ENCODE data around the gene CSTF1. TPM values are rescaled to one million over a fixed set of nuclear protein-coding genes. Genes with fewer than 3 reads are reported as not detected.

CSTF1 gene
- total and polyA plus RNA-seq, 2 of the 8 experiments (the other 6 are each of a cell fraction or from before 2014, with no cell fraction given) = 59.4 to 83.5 TPM

DNA sequence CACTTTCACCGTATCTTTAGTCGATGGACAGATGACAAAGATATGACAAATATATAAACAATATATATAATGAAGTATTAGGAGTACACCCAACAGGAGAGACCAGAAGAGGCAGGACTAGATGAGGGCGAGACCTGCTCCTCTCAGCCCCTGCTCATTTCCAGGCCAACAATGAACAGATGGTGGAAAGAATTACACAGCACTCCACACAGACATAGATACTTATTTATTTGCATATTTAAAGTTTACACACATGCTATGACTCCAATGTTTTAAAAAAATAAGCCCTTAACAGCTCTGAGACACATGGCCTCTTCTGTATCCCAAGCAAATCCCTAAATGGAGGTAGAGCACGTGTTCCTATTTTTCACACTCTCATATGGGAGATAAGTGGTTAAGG is 23.3 kb upstream of the CSTF1 start:
- DNase-seq (ENCODE audit: low read depth in 1 of 2, low spot score in 2 of 2) (no peak), FAIRE-seq (no peak)
- no peak overlapping the region for H3K4ac ChIP-seq (replicated peaks; ENCODE audit: insufficient read length, low read depth, low read length)
- peaks cover 2% of the 10 kb centered on the region; the same call in 1 of the 2 replicates for H3K79me1 ChIP-seq (ENCODE audit: low read depth, low read length)
- no peak overlapping the region for H3K23ac ChIP-seq (ENCODE audit: insufficient read length)
- H3K27me3 ChIP-seq (replicated peaks in 1 of 4; ENCODE audit: control insufficient read depth in 3 of 4, extremely low read depth in 1 of 4, insufficient read depth in 3 of 4, low read length in 3 of 4) = no peaks in the 10 kb centered on the region
- CTCF ChIA-PET (ENCODE audit: partially characterized antibody) = no interaction called here
- H3K27ac ChIP-seq (ENCODE audit: low read depth, low read length) = no peak overlapping the region
- no peak overlapping the region for H2BK120ac ChIP-seq (replicated peaks; ENCODE audit: low read depth, low read length)
- H4K8ac ChIP-seq (ENCODE audit: extremely low read depth, insufficient read depth, low read length) = no peak overlapping the region
- peaks cover 0 to 7% of the 10 kb centered on the region in 2 experiments; a peak in 2 of 4 replicates for H3K79me2 ChIP-seq (ENCODE audit: control insufficient read depth in 1 of 2, insufficient read depth in 2 of 2, low read length in 2 of 2)
- no peak overlapping the region for H2BK12ac ChIP-seq (ENCODE audit: low read depth, low read length)
- no peak overlapping the region for H3K14ac ChIP-seq (ENCODE audit: insufficient read length)
- no peak overlapping the region for H3K18ac ChIP-seq (ENCODE audit: extremely low read depth, low read length)
- H4K5ac ChIP-seq (ENCODE audit: insufficient read length, low read depth, low read length) = no peak overlapping the region
- H3K4me1 ChIP-seq (replicated peaks in 1 of 4; ENCODE audit: control insufficient read depth in 3 of 4, insufficient read depth in 4 of 4, low read length in 3 of 4) = no peaks in the 10 kb centered on the region
- no peak overlapping the region for H3K4me2 ChIP-seq (ENCODE audit: insufficient read depth in 1 of 2, low read depth in 2 of 2, low read length in 2 of 2)
- H3K23me2 ChIP-seq (ENCODE audit: low read depth, low read length) = no peaks in the 10 kb centered on the region
- H2AK5ac ChIP-seq (ENCODE audit: low read depth, low read length) = no peak overlapping the region
- H2BK20ac ChIP-seq (ENCODE audit: low read length) = no peak overlapping the region
- H3K36me3 ChIP-seq (ENCODE audit: control insufficient read depth in 2 of 4, insufficient read depth in 4 of 4, low read length in 3 of 4) = peaks cover 17 to 48% (median 35%) of the 10 kb centered on the region in 4 experiments; a peak in 7 of 8 replicates
- no peak overlapping the region for H3K9ac ChIP-seq (replicated peaks in 1 of 4; ENCODE audit: extremely low read depth in 1 of 4, low read depth in 3 of 4, low read length in 3 of 4)
- 93% methylated on average over 4 of the region's 4 CpGs; no CpG with 5 or more reads in 1 of the 2 experiments for WGBS, 2 experiments (ENCODE audit: extremely low coverage in 1 of 2, insufficient coverage in 1 of 2, insufficient read length in 1 of 2, insufficient replicate concordance in 2 of 2, low coverage in 1 of 2, low lambda C conversion rate in 2 of 2, missing lambda C conversion rate in 1 of 2)
- H3K4me3 ChIP-seq (ENCODE audit: extremely low read depth in 1 of 4, insufficient read depth in 2 of 4, low read depth in 3 of 4, low read length in 4 of 4) = no peak overlapping the region
- H2AFZ ChIP-seq (ENCODE audit: low read length) = no peak overlapping the region
- H4K20me1 ChIP-seq (replicated peaks in 1 of 2; ENCODE audit: control insufficient read depth in 1 of 2, insufficient read depth in 2 of 2, low read length in 2 of 2) = peaks cover 0 to 3% of the 10 kb centered on the region in 2 experiments
- H2BK15ac ChIP-seq (ENCODE audit: low read length) = no peak overlapping the region
- no peak overlapping the region for H2BK5ac ChIP-seq (ENCODE audit: low read depth, low read length)
- H3K9me3 ChIP-seq (ENCODE audit: insufficient read depth in 2 of 2, low read depth in 1 of 2, low read length in 1 of 2) = no peaks in the 10 kb centered on the region
- H3K56ac ChIP-seq (replicated peaks; ENCODE audit: insufficient read length, low read depth, low read length) = no peak overlapping the region
- no peak overlapping the region for H4K91ac ChIP-seq (replicated peaks; ENCODE audit: insufficient read length, low read length)
- TF ChIP-seq CHD2 (IDR thresholded peaks at IDR 0.05; ENCODE audit: low read length) (no peak), CHD1 (IDR thresholded peaks at IDR 0.05; ENCODE audit: low read depth, low read length) (no peak), YY1 (IDR thresholded peaks at IDR 0.05; ENCODE audit: low read depth, low read length) (no peak), MAFK (IDR thresholded peaks at IDR 0.05; ENCODE audit: low read depth, low read length) (no peak), POLR2AphosphoS5 (IDR thresholded peaks at IDR 0.05; ENCODE audit: low read depth, low read length) (no peak), TEAD4 (IDR thresholded peaks at IDR 0.05; ENCODE audit: low read depth, low read length) (no peak), SRF (IDR thresholded peaks at IDR 0.05; ENCODE audit: low read depth, low read length) (no peak), CTBP2 (IDR thresholded peaks at IDR 0.05; ENCODE audit: borderline replicate concordance, insufficient read depth, insufficient read length, low read length) (no peak), KDM1A (IDR thresholded peaks at IDR 0.05; ENCODE audit: borderline replicate concordance, low read length) (no peak), EZH2 (IDR thresholded peaks at IDR 0.05; ENCODE audit: low read depth, low read length, severe bottlenecking) (no peak), RBBP5 (IDR thresholded peaks at IDR 0.05; ENCODE audit: borderline replicate concordance, low read depth, low read length) (no peak), TAF1 (IDR thresholded peaks at IDR 0.05; ENCODE audit: low read depth, low read length) (no peak), CBX5 (IDR thresholded peaks at IDR 0.05; ENCODE audit: low read depth, low read length) (no peak), GABPA (IDR thresholded peaks at IDR 0.05; ENCODE audit: borderline replicate concordance, insufficient read depth, low read length) (no peak)
- POLR2A ChIA-PET (ENCODE audit: partially characterized antibody) = interaction anchor here (0.7 to 1.6 kb wide), 4 partner anchors 9 to 35 kb away, joined by 3 to 6 read pairs (median 3); partner anchors contain the start of genes AURKA and CSTF1
